GM12801 (cell line): ENCODE results near the gene PPP2R2B.

Experiments
- CTCF ChIP-seq: IDR thresholded peaks from one replicate; pipeline ENCODE4 v1.5.1; 2011; ENCODE audit warnings: control low read depth; ENCODE audit not compliant: insufficient read length; ENCODE audit errors: extremely low read depth

PPP2R2B gene

GRCh38 chr5:146580237-146580636 lies 298.3 kb downstream of the PPP2R2B start:
- TF ChIP-seq CTCF = no peak

DNA sequence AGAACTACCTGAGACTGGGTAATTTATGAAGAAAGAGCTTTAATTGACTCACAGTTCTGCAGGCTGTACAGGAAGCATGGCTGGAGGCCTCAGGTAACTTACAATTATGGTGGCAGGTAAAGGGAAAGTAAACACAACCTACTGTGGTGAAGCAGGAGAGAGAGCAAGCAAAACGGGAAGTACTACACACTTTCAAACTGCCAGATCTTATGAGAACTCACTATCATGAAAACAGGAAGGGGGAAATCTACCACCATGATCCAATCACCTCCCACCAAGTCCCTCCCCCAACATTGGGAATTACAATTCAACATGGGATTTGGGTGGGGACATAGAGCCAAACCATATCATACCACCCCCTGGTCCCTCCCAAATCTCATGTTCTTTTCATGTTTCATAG lies 303.8 kb downstream of the PPP2R2B start:
- TF ChIP-seq CTCF = no peak

- TF ChIP-seq CTCF = no peak
These were observed 310.4 kb downstream of the PPP2R2B start for GRCh38 chr5:146568161-146568560.

DNA sequence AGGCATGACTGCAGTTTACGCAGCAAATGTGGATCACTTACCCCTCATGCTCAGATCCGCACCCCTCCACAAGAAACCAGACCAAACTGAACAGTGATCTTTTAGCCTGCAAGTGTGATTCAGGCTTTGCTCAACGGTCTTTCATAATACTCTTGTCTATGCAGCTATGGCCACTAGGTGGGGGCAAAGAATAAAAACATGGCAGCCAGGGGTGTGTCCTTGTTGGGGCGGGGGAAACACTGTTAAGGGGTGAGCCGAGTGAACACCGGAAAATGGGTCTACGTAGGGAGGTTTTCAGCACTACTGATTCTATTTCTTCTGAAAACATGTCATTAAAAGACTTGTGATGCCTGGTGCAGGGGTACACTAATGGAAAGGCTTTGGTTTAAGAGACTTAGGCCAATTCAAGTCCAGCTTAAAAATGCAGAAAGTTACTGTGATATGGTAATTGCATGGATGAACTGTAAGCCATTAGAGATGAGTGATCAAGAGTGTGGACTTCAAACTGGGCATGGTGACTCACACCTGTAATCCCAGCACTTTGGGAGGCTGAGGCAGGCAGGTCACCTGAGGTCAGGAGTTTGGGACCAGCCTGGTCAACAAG lies 312.7 kb downstream of the PPP2R2B start:
- no peak for TF ChIP-seq CTCF

DNA sequence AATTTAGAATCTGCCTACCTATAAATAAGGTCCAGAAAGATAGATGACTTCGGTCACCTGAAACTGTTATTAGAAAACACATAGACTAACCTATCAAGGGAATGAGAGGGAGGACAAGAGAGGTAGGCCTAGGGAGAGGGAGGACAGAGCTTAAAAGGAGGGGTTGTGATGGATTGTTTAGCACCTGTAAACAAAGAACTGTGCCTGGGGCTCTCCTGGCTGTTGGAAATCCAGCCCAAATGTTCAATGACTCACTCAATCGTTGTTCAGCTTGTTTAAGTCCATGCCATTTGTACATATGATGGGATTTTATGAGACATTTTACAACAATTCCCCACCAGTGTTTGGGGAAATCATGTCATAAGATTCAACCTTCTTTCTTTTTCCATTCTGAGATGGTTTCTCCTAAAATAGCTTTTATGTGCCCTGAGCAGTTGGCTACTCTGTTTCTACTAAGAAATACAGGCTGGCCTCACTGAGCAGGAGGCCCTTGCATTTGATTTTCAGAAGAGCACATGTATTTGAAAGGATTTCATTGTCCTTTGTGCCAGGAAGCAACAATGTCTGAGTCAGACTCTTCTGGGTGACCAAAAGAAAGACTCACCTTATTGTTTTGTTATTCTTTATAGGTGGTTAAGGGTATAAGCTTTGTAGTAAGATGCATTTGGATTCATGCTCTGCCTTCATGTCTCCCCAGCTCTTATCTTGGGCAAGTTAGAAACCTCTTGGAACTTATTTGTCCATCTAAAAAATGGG lies 314.4 kb downstream of the PPP2R2B start:
- no peak for TF ChIP-seq CTCF

- TF ChIP-seq CTCF = no peak
These were observed 316.1 kb downstream of the PPP2R2B start for GRCh38 chr5:146562461-146562860.

- TF ChIP-seq CTCF = no peak
These were observed 316.8 kb downstream of the PPP2R2B start for GRCh38 chr5:146561711-146562110.
